ENCODE measurements around the gene HUWE1.
A peak's percentile ranks its signal among the peaks of the same experiment; 100 is the strongest.
"Not testable (repeated sequence)": the region's sequence is repeated elsewhere in the genome, so short reads cannot be mapped to it uniquely, and the experiment has no call there.

The HUWE1 gene

GRCh38 chrX:53686151-53686885, at the start of gene HUWE1:
HUWE1 (minus strand) TSS chrX:53686719; CDS start chrX:53654107, 32,612 bp downstream.
- ATAC-seq, result peak; percentile 39 to 44

GRCh38 chrX:53732797-53733196, 46.3 kb upstream of the HUWE1 start:
- ATAC-seq, result peak; percentile 87 to 91

- no peak for ATAC-seq
These were observed 43.2 kb upstream of the HUWE1 start for GRCh38 chrX:53729751-53730150.

- ATAC-seq, result no peak
These were observed 42.0 kb upstream of the HUWE1 start for GRCh38 chrX:53728506-53728905.

GRCh38 chrX:53724872-53725271, 38.4 kb upstream of the HUWE1 start:
- no peak for ATAC-seq

- no peak for ATAC-seq
These were observed 36.9 kb upstream of the HUWE1 start for GRCh38 chrX:53723381-53723780.

- not testable (repeated sequence) for ATAC-seq
These were observed 35.1 kb upstream of the HUWE1 start for GRCh38 chrX:53721610-53722009.

GRCh38 chrX:53719666-53720065, 33.1 kb upstream of the HUWE1 start:
- ATAC-seq, result not testable (repeated sequence)

- ATAC-seq, result peak; percentile 10 to 22
These were observed 31.6 kb upstream of the HUWE1 start for GRCh38 chrX:53718073-53718472.

GRCh38 chrX:53717205-53717604, 30.7 kb upstream of the HUWE1 start:
- ATAC-seq, result no peak

- peak in 1 of 2 donors; percentile 5 for ATAC-seq
These were observed 30.0 kb upstream of the HUWE1 start for GRCh38 chrX:53716328-53717088.

GRCh38 chrX:53715346-53715924, 28.9 kb upstream of the HUWE1 start:
- ATAC-seq, result peak; percentile 14 to 21

GRCh38 chrX:53714580-53715345, 28.2 kb upstream of the HUWE1 start:
- peak; percentile 77 to 80 for ATAC-seq

- peak; percentile 44 to 49 for ATAC-seq
These were observed 27.6 kb upstream of the HUWE1 start for GRCh38 chrX:53713987-53714579.

- ATAC-seq, result no peak
These were observed 24.9 kb upstream of the HUWE1 start for GRCh38 chrX:53711436-53711835.

- ATAC-seq, result no peak
These were observed 18.3 kb upstream of the HUWE1 start for GRCh38 chrX:53704854-53705253.

- ATAC-seq, result no peak
These were observed 17.8 kb upstream of the HUWE1 start for GRCh38 chrX:53704294-53704693.

- no peak for ATAC-seq
These were observed 9.5 kb upstream of the HUWE1 start for GRCh38 chrX:53695946-53696549.

- ATAC-seq, result peak; percentile 46 to 58
These were observed 8.1 kb upstream of the HUWE1 start for GRCh38 chrX:53694642-53695041.

- ATAC-seq, result no peak
These were observed 1.8 kb upstream of the HUWE1 start for GRCh38 chrX:53688300-53688699.

GRCh38 chrX:53685711-53686110, 808 bp downstream of the HUWE1 start:
- ATAC-seq, result no peak

Measured in activated CD4-positive, CD25-positive, alpha-beta regulatory T cell treated with anti-CD3 and anti-CD28 coated beads, Interleukin-2, amount 50 U/mL, for 24 hours (primary cell).